GM19455 (cell line): ENCODE data around the gene VANGL2.
A peak's percentile ranks its signal among the peaks of the same experiment; 100 is the strongest.

Source experiments
- ATAC-seq: cut with Tn5 transposase; IDR thresholded peaks from one replicate; pipeline ENCODE4 v1.9.1; 2021; ENCODE audit not compliant: unreplicated experiment

VANGL2 gene

DNA sequence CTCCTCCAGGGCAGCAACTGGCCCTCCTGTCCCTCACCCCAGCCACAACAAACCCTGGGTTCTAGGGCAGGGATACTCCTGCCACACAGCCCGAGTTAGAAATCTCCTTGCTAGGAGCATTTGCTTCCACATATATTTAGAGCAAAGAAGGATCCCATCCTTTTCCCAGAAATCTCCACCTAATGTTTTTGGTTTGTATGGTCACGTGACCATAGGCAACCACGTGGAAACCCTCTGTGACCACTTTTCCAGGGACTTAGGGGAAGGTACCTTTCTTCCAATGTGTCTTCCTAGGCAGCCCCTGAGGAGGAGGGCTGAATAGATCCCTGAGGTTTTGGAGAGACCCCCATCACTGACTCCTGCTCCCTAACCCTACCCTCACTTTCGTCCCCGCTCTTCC is 25.5 kb downstream of the VANGL2 start:
- no peak for ATAC-seq

- ATAC-seq = no peak
Observed at GRCh38 chr1:160427625-160428024, 27.3 kb downstream of the VANGL2 start.

DNA sequence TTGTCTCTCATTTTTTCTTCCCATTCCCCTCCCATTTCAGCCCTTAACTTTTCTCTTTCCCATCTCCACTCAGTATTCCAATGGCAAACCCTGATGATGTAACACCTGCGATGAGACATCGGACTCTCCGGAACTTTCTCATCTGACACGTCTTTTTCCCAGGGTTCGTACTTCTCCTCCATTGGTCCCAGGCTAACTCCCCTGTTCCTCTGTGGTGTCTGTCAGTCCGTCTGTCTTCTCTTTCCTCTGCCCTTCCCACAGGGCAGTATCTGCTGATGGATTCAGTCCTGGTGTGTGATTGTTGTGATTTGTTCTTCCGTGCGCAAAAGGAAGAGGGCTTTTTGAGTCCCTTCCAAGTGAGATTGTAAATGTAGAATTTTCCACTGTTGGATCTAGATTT is 27.7 kb downstream of the VANGL2 start:
- no peak for ATAC-seq

- ATAC-seq = no peak
Observed at GRCh38 chr1:160428655-160429054, 28.3 kb downstream of the VANGL2 start.

DNA sequence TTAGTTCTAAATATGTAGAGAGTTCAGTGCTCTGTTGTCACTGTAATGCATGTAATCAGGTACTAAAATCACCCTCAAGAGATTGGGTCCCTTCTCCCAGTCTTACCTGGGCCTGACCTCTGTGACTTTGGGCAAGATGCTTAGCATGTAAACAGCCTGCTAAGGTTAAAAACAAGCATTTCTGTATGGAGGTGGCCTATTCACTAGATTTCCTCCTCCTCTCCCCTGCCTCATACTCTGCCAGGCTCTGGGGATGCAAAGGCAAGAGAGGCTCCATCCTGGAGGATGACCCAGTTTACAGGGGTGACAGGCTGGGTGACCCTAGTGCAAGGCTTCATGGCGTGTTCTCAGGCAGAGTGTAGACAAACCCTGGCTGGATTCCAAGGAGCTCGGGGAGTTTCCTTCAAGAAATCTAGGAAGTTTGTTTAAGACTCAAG is 28.8 kb downstream of the VANGL2 start:
- no peak for ATAC-seq

DNA sequence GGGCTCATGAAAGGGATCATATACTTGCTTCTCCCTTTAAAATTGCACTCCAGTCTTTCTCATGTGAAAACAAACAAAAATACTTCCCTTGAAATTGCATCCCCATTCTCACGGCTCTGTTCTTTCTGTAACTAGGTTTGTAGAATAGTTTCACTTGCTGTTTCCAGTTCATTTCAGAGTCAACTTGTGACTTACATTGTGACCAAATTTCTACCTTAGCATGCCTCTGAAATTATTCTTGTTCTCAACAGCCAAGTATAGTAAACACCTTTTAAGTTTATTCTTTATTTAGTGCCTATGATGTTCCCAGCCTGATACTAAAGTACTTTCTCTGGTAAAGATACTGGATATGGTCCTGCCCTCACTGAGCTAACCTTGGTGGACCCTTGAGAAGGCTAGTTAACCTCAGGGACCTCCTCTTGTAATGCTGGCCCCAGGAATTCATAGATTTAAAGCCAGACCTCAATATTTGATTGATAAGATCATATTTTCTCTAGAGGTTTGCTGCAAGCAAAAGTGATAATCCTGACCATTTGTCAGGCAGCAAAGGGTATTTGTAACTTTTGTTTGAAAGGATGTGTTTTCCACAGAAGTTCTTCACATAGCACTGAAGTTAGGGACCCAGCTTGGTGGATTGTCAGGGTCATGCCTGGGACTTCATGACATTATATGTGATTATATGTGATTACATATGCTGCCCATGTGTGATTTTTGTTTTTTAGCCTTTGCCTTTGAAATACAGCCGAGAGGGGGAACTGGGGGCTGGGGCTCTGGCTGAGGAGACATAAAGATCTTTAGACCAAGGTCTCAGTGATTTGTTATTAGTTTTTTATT is 29.6 kb downstream of the VANGL2 start:
- ATAC-seq = no peak

- no peak for ATAC-seq
Observed at GRCh38 chr1:160431006-160431405, 30.6 kb downstream of the VANGL2 start.

DNA sequence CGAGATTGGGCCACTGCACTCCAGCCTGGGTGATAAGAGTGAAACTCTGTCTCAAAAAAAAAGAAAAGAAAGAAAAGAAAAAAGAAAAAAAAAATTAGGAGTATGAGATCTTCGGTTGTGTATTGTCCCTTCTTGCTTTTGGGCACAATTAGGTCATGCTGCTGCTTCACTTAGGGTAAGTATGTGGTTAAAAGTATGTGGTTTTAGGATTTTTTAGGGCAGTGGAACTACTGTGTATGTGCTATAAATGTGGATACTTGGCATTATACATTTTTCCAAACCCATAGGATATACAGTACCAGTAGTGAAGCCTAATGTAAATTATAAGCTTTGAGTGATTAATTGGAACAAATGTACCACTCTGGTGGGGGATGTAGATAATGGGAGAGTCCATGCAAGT is 31.2 kb downstream of the VANGL2 start:
- ATAC-seq = no peak

DNA sequence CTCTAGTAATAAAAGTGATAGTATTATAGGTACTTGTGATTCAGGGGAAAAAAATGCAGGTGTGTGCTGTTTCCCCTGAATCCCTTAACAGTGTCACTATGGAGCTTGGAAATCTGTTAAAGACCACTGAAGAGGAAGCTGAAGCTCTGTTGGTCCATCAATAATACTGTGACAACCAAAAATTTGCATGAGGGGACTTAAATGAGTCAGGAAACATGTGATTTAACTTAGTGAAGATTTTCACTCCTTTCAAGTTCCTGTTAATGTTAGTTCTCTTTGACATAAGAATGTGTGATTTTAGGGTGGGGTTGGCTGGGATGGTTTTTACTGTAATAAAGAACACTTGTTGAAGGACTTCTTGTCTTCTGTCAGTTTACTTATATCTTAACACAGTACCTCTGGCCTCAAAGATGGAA is 32.0 kb downstream of the VANGL2 start:
- peak; percentile 50 for ATAC-seq

DNA sequence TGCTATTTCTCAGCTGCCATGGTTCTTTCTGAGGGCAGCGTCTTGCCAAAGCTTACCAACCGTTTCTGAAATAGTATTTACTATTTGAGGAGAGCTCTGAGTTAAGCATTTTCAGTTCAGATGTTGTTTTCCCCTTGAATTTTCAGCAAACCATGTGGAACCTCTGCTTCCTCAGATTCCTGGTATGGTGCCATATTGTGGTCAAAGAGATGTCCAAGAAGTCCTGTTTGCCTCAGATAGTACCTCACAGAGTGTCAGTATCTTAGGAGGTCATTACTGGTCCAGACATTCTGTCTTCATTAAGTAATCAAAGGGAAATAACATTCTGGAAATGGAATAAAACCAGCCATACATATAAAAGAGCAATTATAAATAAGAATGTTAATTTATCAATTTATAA is 36.6 kb downstream of the VANGL2 start:
- ATAC-seq = no peak

DNA sequence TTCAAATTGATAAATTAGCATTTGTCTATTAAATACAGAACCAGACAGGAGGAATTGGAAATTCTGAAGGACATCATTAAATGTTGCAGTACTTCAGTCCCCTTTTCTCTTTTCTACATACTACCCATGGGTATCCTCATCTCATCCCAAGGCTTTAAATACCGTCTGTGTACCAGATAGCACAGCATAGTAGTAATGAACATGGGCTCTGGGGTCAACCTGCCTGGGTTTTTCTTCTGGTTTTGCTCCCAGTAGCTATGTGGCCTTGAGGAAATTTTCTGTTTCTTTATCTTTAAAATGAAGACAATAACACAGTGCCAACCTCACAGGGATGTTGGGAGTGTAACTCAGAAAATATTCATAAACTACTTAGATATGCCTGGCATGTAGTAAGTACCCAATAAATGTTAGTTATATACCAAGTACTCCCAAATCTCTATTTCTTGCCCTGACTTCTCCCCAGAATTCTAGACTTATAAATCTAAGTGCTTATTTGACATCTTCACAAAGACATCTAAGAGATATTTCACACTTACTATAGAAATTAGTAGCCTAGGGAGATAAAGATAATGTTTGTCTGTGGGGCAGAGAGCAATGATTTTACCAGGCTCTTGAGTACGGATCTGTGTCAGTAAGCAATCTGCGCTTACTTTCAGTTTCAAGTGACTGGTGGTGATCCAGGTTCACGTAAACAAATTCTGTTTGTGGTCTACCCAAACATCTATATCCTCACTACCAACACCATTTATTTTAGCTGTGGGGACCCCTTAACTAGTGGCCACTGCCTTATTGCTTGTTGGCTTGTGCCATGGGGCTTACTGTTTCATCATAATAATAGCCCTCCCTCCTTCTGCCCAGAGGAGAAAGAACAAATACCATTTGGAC is 37.3 kb downstream of the VANGL2 start:
- peak; percentile 82 for ATAC-seq

GRCh38 chr1:160438317-160438918 is 38.1 kb downstream of the VANGL2 start:
- ATAC-seq = no peak

DNA sequence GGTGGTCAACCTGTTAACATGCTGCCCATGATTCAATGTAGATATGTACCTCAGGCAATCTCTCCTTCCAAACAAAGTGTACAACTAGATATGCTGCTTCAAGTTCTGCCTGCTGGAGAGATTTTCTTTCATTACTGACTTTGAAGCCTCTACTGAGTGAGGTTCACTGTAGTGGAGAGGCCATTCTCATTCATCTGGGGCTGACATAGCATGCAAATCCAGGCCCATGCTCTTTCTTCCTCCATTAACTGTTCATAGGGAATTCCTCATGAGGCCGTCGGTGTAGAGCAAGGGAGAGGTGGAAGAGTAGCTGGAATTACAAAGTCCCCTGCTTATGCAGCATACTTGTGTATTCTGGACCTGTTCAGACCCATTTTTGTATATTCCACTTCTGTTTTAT is 38.6 kb downstream of the VANGL2 start:
- no peak for ATAC-seq

DNA sequence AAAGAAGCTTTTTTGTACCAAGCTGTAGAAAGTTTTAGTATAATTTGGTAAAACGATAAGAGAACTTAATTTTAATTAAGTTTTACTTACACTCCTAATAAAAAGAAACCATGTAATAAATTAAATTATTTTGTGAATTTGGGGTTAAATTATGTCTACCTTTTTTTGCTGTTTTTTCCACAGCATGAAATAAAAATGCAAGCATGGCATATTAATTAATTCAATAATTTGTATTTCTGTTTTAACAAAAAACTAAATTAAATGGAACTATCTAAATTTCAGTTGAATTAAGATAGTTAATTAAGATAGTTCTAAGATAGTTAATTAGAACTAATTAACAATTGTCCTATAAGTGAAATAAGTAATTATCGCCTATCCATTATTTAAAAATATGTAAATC is 39.4 kb downstream of the VANGL2 start:
- no peak for ATAC-seq

DNA sequence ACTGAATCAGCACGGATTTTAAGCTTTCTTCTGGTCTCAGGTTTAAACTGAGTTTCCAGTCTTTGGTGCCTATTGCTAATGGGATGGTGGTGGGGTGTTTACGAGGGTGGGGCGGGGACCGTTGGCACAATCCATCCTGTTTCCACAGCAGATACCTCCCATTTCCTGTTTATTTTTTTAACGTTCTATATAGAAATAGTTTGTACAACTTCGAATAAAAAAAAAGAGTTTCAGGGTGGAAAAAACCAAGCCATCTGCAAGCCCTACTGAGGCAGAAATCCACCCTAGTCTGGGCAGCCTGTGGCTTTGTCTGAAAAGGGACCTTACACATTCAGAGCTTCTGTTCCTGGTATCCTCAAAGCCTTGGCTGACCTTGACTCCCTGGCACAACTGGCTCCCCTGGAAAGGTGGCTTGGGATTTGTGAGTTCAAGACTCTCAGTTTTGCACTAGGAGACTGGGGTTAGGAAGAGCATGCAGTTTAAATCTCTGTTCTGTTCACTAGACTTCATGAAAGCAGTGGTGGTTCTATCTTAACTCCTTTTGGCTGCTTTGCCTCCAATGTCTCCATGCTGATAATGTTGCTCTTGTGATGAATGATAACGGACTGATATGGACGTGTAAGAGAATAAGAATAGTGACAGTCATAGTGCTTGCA is 46.7 kb downstream of the VANGL2 start:
- ATAC-seq = no peak

DNA sequence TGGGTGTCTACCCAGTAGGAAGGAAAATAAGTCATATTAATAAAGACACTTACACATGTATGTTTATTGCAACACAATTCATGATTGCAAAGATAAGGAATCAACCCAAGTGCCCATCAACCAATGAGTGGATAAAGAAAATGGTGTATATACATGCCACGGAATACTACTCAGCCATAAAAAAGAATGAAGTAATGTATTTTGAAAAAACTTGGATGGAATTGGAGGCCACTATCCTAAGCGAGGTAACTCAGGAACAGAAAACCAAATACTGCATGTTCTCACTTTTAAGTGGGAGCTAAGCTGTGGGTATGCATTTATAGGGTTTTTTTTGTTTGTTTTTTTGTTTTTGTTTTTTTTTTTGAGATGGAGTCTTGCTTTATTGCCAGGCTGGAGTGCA is 49.1 kb downstream of the VANGL2 start:
- ATAC-seq = no peak

GRCh38 chr1:160451119-160451858 is 50.9 kb downstream of the VANGL2 start:
- no peak for ATAC-seq

DNA sequence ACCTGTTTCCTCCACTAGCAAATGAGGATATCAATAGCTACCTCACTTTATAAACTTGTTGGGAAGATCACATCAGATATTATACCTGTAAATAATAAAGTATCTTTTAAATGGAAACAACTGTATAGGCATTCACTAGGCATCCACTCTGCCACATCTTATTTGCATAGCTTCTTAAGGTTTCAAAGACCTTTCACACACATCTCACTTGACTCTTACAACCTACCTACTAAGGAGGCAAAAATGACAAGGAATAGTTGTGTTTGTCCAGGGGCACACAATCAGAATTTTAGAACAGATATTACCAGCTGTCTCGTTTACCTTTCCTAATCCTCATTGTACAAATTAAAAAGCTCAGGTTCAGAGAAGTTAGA is 51.5 kb downstream of the VANGL2 start:
- no peak for ATAC-seq

- peak; percentile 54 for ATAC-seq
Observed at GRCh38 chr1:160453443-160453842, 53.1 kb downstream of the VANGL2 start.

GRCh38 chr1:160454371-160455152 is 54.2 kb downstream of the VANGL2 start:
- no peak for ATAC-seq
